HG02981 (cell line): Measurements from ENCODE around the gene CILP2.

Source experiments
- ATAC-seq: cut with Tn5 transposase; IDR thresholded peaks from one replicate; pipeline ENCODE4 v1.9.1; 2021; ENCODE audit warnings: mild to moderate bottlenecking, moderate library complexity; ENCODE audit not compliant: unreplicated experiment

Gene CILP2

DNA sequence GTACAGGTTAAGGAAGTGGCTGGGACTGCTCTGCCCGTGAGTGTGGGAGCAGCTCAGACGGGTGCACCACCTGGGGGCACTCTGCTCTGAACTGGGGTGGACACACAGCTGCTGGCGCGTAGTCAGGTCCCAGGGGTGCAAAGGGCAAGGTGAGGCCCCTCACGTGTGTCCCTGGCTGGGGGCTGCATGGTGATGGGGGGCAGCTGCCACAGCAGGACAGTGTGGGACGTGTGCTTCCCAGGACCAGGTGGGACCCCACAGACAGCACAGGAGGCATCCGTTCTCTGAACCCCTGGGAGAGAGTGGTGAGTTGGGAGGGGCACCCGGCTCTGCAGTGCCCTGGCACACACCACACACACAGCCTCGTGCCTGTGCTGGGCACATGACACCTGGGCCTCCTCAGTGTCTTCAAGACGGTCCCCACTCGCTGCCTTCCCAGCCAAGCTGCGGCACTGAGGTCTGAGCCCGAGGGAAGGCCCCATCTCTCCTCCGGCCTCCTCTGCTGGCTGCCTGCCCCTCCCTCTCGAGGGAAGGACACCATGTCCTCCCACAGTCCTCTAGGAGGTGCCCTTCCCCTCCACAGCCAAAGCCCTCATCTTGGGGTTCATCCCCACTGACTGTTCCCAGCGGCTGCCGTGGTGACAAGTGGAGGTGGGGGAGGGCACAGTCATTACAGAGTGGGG lies 24.7 kb downstream of the CILP2 start:
- no peak for ATAC-seq

- ATAC-seq: no peak
These were observed 25.3 kb downstream of the CILP2 start for GRCh38 chr19:19563348-19563848.

- ATAC-seq: no peak
These were observed 28.2 kb downstream of the CILP2 start for GRCh38 chr19:19566306-19566705.

DNA sequence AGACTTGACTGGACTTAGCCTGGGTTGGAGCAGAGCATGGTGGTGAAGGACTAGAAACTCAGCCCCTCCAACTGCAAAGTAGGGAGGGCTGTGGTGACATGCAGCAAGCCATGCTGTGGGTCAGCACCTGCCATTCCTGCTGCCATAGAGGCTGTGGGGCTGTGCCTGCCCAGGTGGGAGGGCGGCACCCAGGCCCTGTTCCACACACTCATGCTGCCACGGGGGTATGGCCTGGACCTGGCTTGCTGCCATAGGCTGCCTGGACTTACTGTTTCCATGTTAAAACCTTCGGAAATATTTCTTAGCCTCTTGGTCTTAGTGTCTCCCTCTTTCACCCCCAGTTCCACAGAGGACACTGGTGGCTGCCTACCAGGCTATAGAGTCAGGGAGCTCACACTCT lies 29.3 kb downstream of the CILP2 start:
- ATAC-seq: no peak

- no peak for ATAC-seq
These were observed 31.0 kb downstream of the CILP2 start for GRCh38 chr19:19568802-19569756.

- no peak for ATAC-seq
These were observed 32.5 kb downstream of the CILP2 start for GRCh38 chr19:19570571-19570970.

DNA sequence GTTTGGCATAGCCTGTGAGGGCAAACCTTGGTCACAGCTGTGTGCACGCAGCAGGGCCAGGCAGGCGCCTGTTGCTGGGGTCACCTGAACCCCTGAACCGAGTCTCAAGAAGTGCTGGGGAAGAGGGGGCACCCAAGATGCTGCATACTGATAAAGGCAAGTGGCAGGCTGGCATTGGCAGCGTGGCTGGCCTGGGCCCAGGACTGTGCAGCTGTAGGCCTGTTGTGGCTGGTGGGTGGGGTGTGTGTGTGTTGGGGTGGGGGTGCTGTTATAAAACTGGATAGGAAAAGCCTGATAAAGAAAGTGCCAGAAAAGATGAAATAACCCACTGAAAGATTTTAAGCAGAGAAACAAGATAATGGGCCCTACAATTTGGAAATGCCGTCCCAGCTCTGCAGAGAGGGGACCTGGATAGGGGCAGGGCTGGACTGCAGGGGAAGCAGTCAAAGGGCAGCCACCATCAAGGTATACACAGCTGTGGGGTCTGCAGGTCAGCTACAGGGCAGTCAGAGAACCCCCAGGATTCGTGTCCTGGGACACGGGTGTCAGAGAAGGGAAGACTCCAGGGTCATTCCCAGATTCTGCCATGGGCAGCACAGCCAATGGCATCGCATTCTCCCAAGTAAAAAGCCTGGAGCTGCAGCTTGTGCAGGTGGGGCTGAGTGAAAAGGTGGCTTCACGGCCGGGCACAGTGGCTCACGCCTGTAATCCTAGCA lies 33.2 kb downstream of the CILP2 start:
- no peak for ATAC-seq

- no peak for ATAC-seq
These were observed 37.3 kb downstream of the CILP2 start for GRCh38 chr19:19575411-19575810.

DNA sequence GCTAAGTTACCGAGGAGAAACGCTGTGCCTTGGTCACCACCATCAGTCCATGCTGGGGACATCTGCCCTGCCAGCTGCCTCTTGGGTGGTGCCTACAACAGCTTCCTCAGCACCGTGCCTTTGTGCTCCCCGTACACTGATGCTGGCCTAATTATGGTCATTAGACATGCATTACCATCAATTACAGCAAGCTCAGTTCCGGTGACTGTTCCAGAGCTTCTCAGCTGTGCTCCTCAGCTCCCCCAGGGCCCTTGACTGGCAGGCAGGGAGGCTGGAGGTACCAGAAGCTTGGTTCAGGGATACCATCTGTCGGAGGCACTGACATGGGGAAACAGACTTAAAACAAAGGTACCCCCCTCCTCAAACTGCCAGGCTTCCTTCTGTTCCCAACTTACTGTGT lies 40.2 kb downstream of the CILP2 start:
- no peak for ATAC-seq

DNA sequence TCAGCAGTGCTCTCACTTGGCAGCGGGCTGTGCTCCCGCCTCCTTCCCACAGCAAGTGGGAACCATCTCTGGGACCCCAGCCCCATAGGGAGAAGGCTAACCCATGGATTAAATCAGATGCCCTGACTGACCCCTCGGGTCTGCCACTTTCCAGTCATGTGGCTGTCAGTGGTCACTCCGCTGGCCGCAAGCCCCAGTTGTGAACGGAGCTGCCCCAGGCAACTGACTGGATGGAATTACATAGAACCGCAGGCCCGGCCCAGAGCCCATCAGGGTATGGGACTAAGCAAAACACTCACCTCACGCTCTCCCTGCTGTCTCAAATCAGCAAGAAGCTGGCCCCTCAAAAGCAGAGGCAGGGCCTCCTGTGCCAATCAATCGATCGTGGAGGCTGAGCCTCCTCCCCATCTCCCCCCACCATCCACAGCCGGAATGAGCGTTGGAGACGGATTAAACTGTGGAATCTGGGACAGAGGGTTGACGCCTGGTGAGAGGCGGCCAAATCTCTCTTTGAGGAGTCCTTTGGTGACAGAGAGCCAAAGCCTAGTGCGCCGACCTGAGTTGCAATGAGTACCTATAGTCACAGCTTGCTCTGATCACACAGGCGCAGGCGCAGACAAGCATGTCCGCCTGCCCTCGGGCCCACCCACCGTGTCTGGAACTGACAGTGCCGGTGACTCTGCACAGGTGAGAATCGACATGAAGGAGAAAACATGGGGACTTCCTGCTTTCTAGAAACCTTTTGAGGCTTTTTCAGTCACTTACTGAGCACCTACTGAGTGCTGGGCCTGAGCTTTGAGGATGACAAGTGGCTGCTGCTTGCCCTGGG lies 41.7 kb downstream of the CILP2 start:
- no peak for ATAC-seq

GRCh38 chr19:19580418-19580817 lies 42.4 kb downstream of the CILP2 start:
- ATAC-seq: no peak

DNA sequence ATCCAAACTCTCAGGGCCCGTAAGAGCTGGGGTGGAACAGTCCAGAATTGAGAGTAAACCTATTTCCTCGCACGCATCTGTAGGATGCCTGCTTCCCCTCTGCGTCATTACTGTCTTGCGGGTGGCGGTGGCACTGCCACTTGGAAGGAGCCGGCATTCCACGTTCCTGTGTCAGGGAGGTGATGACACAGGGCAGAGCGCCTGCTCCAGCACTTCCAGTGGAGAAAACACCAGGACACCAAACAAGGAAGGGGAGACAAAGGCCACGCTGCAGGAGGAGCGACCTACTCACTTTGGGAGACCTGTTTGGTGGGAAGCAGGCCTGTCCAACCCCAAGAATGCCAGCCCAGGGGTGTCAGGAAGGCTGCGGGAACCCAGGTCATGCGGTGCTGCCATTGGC lies 43.3 kb downstream of the CILP2 start:
- no peak for ATAC-seq

GRCh38 chr19:19582471-19582870 lies 44.4 kb downstream of the CILP2 start:
- no peak for ATAC-seq

DNA sequence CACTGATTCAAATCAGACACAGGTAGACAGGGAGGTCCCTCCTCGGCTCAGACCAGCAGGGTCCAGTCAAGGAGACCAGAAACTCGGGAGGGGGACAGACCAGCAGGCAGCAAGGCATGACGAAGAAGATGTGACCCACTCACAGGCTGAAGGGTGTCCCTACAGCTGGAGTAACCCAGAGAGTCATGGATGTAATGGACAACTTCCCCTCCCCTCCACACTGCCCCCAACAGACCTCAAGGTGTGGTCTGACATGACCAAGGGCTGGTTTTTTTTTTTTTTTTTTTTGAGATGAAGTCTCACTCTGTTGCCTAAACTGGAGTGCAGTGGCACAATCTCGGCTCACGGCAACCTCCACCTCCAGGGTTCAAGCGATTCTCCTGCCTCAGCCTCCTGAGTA lies 46.3 kb downstream of the CILP2 start:
- no peak for ATAC-seq

DNA sequence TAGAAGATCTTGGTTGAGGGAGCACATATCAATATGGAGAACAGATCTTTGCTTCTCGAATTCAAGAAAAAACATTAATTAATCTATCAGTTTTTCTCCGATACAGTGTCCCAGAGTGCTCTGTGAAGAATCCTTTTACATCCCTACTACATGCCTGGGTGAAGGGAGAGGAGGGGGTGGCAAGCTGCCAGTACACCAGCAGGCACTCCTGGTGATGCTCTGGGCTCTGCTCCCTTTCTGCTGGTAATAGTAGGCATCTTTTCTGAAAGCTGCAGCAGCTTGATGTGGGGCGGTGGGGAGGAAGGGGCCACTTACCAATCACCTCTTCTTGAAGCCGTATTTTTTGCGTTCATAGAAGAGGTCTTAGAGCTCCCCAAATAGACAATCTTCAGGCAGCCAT lies 49.7 kb downstream of the CILP2 start:
- ATAC-seq: no peak

GRCh38 chr19:19588546-19588945 lies 50.5 kb downstream of the CILP2 start:
- no peak for ATAC-seq

DNA sequence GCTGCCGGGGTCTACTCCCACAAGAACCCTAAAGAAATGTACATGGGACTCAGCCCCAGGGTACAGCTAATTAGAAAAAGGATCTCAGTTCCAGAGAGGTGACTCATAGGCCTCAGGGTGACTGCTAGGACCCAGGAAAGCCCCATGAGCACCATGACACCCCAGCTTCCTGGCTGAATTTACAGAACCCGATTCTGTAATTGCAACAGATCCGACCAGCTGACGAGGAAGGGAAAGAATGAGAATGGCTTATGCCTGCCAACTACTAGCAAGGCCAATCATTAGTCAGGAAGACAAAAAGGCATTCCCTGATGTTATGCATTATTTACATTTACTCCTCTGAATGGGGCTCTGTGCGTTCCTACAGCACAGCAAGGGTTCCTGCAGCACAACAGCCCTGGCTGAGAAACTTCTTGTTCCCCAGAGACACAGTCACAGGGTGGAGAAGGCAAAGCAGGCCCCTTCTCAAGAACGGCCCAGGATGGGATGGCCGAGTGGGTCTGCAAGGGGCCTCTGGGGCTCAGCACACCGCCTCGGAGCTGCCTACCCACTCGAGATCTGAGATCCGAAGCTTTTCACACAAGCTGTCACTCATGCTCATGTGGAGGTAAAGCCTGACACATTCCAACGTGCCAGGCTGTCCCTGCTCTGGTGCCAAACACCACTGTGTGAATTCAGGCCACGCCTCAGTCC lies 53.2 kb downstream of the CILP2 start:
- no peak for ATAC-seq

- ATAC-seq: no peak
These were observed 54.6 kb downstream of the CILP2 start for GRCh38 chr19:19592690-19593089.

DNA sequence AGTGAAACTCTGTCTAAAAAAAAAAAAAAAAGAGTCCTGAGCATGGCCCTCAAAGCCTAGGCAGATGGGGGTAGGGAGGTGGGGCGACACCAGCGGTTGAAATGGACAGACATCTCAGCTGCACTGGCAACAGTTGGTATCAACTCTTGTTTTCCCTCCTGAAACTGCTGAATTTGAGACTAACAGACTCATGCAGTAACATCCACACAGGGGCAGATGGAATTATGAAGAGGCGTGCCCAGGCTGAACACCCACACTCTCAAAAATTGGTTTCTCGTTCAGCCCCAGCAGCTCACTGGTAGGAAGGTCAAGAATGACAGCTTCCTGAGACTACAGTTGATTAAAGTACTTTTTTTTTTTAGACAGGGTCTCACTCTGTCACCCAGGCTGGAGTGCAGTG lies 56.3 kb downstream of the CILP2 start:
- no peak for ATAC-seq

GRCh38 chr19:19595171-19595701 lies 57.2 kb downstream of the CILP2 start:
- ATAC-seq: no peak
